ENCODE results near the gene ATP6V1D. TPM values are rescaled to one million over a fixed set of nuclear protein-coding genes. Genes with fewer than 3 reads are reported as not detected.

ATP6V1D gene
- total RNA-seq, 1 donor from 2014 or later = 73.0 TPM

- H3K4me3 Mint-ChIP-seq (ENCODE audit: low read depth) = no peak overlapping the region
- H3K27ac Mint-ChIP-seq = no peak overlapping the region
- H3K36me3 Mint-ChIP-seq (ENCODE audit: insufficient read depth) = peaks cover 14% of the 10 kb centered on the region
- no peaks in the 10 kb centered on the region for H3K27me3 Mint-ChIP-seq
- no peak for TF ChIP-seq CTCF (IDR thresholded peaks at IDR 0.05; ENCODE audit: unreplicated experiment)
- no peaks in the 10 kb centered on the region for H3K4me1 Mint-ChIP-seq (ENCODE audit: low read depth)
- no peak for DNase-seq (ENCODE audit: low spot score, unreplicated experiment)
- H3K9me3 Mint-ChIP-seq (ENCODE audit: low read depth) = no peaks in the 10 kb centered on the region
Observed at GRCh38 chr14:67385618-67386017, 26.0 kb upstream of the ATP6V1D start.

GRCh38 chr14:67385120-67385519, 25.5 kb upstream of the ATP6V1D start:
- no peak for DNase-seq (ENCODE audit: low spot score, unreplicated experiment)
- no peak for TF ChIP-seq CTCF (IDR thresholded peaks at IDR 0.05; ENCODE audit: unreplicated experiment)
- Mint-ChIP-seq H3K9me3 (ENCODE audit: low read depth) (no peaks in the 10 kb centered on the region), H3K4me3 (ENCODE audit: low read depth) (no peak overlapping the region), H3K4me1 (ENCODE audit: low read depth) (no peaks in the 10 kb centered on the region), H3K27me3 (no peaks in the 10 kb centered on the region), H3K36me3 (ENCODE audit: insufficient read depth) (peaks cover 15% of the 10 kb centered on the region), H3K27ac (no peak overlapping the region)

- Mint-ChIP-seq H3K4me1 (ENCODE audit: low read depth) (peaks cover 2% of the 10 kb centered on the region), H3K36me3 (ENCODE audit: insufficient read depth) (peaks cover 29% of the 10 kb centered on the region), H3K27me3 (no peaks in the 10 kb centered on the region), H3K4me3 (ENCODE audit: low read depth) (no peak overlapping the region), H3K9me3 (ENCODE audit: low read depth) (no peaks in the 10 kb centered on the region), H3K27ac (no peak overlapping the region)
- DNase-seq (ENCODE audit: low spot score, unreplicated experiment) = no peak
- no peak for TF ChIP-seq CTCF (IDR thresholded peaks at IDR 0.05; ENCODE audit: unreplicated experiment)
Observed at GRCh38 chr14:67377916-67378315, 18.3 kb upstream of the ATP6V1D start.

GRCh38 chr14:67373347-67373746, 13.7 kb upstream of the ATP6V1D start:
- no peak for DNase-seq (ENCODE audit: low spot score, unreplicated experiment)
- no peaks in the 10 kb centered on the region for H3K27me3 Mint-ChIP-seq
- H3K4me3 Mint-ChIP-seq (ENCODE audit: low read depth) = no peak overlapping the region
- no peak overlapping the region for H3K27ac Mint-ChIP-seq
- TF ChIP-seq CTCF (IDR thresholded peaks at IDR 0.05; ENCODE audit: unreplicated experiment) = no peak
- H3K36me3 Mint-ChIP-seq (ENCODE audit: insufficient read depth) = peaks cover 31% of the 10 kb centered on the region
- H3K4me1 Mint-ChIP-seq (ENCODE audit: low read depth) = peaks cover 6% of the 10 kb centered on the region
- H3K9me3 Mint-ChIP-seq (ENCODE audit: low read depth) = no peaks in the 10 kb centered on the region

- no peak for DNase-seq (ENCODE audit: low spot score, unreplicated experiment)
- peaks cover 33% of the 10 kb centered on the region for H3K36me3 Mint-ChIP-seq (ENCODE audit: insufficient read depth)
- peaks cover 6% of the 10 kb centered on the region for H3K4me1 Mint-ChIP-seq (ENCODE audit: low read depth)
- no peaks in the 10 kb centered on the region for H3K9me3 Mint-ChIP-seq (ENCODE audit: low read depth)
- no peaks in the 10 kb centered on the region for H3K27me3 Mint-ChIP-seq
- peak overlapping the region; percentile 14 for H3K27ac Mint-ChIP-seq
- TF ChIP-seq CTCF (IDR thresholded peaks at IDR 0.05; ENCODE audit: unreplicated experiment) = no peak
- H3K4me3 Mint-ChIP-seq (ENCODE audit: low read depth) = no peak overlapping the region
Observed at GRCh38 chr14:67372833-67373232, 13.2 kb upstream of the ATP6V1D start.
